ENCODE measurements around the gene MTOR.

Gene MTOR

DNA sequence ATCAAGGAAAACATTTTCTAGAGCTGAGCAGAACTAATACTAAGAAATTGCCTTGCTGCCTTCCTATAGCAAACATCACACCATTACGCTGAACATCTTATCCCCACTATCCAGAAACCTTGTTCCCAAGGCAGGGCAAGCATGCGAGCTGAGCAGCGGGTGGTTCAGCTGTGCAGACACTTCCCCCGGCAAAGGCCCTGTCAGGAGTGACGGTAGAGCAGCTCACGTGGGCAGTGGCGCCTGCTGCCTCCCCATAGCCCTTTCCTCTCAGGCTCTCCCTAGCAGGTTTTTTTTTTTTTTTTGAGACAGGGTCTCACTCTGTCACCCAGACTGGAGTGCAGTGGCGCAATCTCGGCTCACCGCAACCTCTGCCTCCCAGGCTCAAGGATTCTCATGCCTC lies 86.9 kb downstream of the MTOR start:
- Histone ChIP-seq H4K12ac (ENCODE audit: low read depth, low read length) (no peak overlapping the region), H2AFZ (ENCODE audit: insufficient read depth, low read length, poor library complexity) (no peak overlapping the region), H4K91ac (ENCODE audit: low read depth, low read length) (no peak overlapping the region), H2BK12ac (ENCODE audit: low read length) (no peak overlapping the region), H3K36me3 (ENCODE audit: control insufficient read depth in 1 of 2, insufficient read depth in 2 of 2, low read length in 2 of 2) (peaks cover 0 to 4% of the 10 kb centered on the region in 2 experiments), H3K4ac (ENCODE audit: low read depth, low read length) (no peak overlapping the region), H3K27ac (ENCODE audit: low read depth, low read length) (no peak overlapping the region), H3K18ac (ENCODE audit: low read length) (no peak overlapping the region), H3K4me1 (ENCODE audit: control insufficient read depth in 1 of 2, insufficient read depth in 2 of 2, low read length in 2 of 2) (peaks cover 18 to 20% of the 10 kb centered on the region in 2 experiments), H3K23ac (ENCODE audit: low read length) (no peak overlapping the region), H3K4me2 (ENCODE audit: low read length) (no peak overlapping the region), H2BK120ac (ENCODE audit: insufficient read depth, low read length, poor library complexity) (no peak overlapping the region), H3K14ac (ENCODE audit: low read length) (no peak overlapping the region), H3K9me3 (ENCODE audit: insufficient read depth, low read depth, low read length) (no peaks in the 10 kb centered on the region), H4K8ac (ENCODE audit: low read depth, low read length) (no peak overlapping the region), H2AK5ac (ENCODE audit: low read length) (no peak overlapping the region), H3K27me3 (ENCODE audit: insufficient read depth, low read length) (no peaks in the 10 kb centered on the region), H3K4me3 (ENCODE audit: low read depth, low read length) (no peak overlapping the region), H3K79me2 (ENCODE audit: control insufficient read depth, insufficient read depth, low read length, poor library complexity) (no peaks in the 10 kb centered on the region), H3K79me1 (ENCODE audit: low read length) (no peaks in the 10 kb centered on the region), H2BK5ac (ENCODE audit: low read depth, low read length, poor library complexity) (no peak overlapping the region), H3K9ac (ENCODE audit: low read length) (no peak overlapping the region)
- WGBS (ENCODE audit: extremely low coverage, insufficient coverage, insufficient read length), result no CpG with 5 or more reads among the region's 10 CpGs
- DNase-seq, result no peak

GRCh38 chr1:11174261-11174942 lies 87.9 kb downstream of the MTOR start:
- no peak overlapping the region for H3K4me3 ChIP-seq (ENCODE audit: low read depth, low read length)
- no peak overlapping the region for H3K4me2 ChIP-seq (ENCODE audit: low read length)
- DNase-seq, result no peak
- H2AFZ ChIP-seq (ENCODE audit: insufficient read depth, low read length, poor library complexity), result no peak overlapping the region
- no peak overlapping the region for H3K9ac ChIP-seq (ENCODE audit: low read length)
- no peak overlapping the region for H3K27ac ChIP-seq (ENCODE audit: low read depth, low read length)
- peaks cover 0 to 4% of the 10 kb centered on the region in 2 experiments for H3K36me3 ChIP-seq (ENCODE audit: control insufficient read depth in 1 of 2, insufficient read depth in 2 of 2, low read length in 2 of 2)
- no peak overlapping the region for H4K8ac ChIP-seq (ENCODE audit: low read depth, low read length)
- WGBS (ENCODE audit: extremely low coverage, insufficient coverage, insufficient read length), result no CpG with 5 or more reads among the region's 7 CpGs
- no peaks in the 10 kb centered on the region for H3K79me1 ChIP-seq (ENCODE audit: low read length)
- H3K23ac ChIP-seq (ENCODE audit: low read length), result no peak overlapping the region
- H2AK5ac ChIP-seq (ENCODE audit: low read length), result no peak overlapping the region
- no peaks in the 10 kb centered on the region for H3K79me2 ChIP-seq (ENCODE audit: control insufficient read depth, insufficient read depth, low read length, poor library complexity)
- no peak overlapping the region for H3K4ac ChIP-seq (ENCODE audit: low read depth, low read length)
- H2BK12ac ChIP-seq (ENCODE audit: low read length), result no peak overlapping the region
- peaks cover 18 to 20% of the 10 kb centered on the region in 2 experiments for H3K4me1 ChIP-seq (ENCODE audit: control insufficient read depth in 1 of 2, insufficient read depth in 2 of 2, low read length in 2 of 2)
- H4K12ac ChIP-seq (ENCODE audit: low read depth, low read length), result no peak overlapping the region
- H4K91ac ChIP-seq (ENCODE audit: low read depth, low read length), result no peak overlapping the region
- H3K9me3 ChIP-seq (ENCODE audit: insufficient read depth, low read depth, low read length), result no peaks in the 10 kb centered on the region
- H3K14ac ChIP-seq (ENCODE audit: low read length), result no peak overlapping the region
- H2BK120ac ChIP-seq (ENCODE audit: insufficient read depth, low read length, poor library complexity), result no peak overlapping the region
- H2BK5ac ChIP-seq (ENCODE audit: low read depth, low read length, poor library complexity), result no peak overlapping the region
- H3K27me3 ChIP-seq (ENCODE audit: insufficient read depth, low read length), result no peaks in the 10 kb centered on the region
- H3K18ac ChIP-seq (ENCODE audit: low read length), result no peak overlapping the region

GRCh38 chr1:11170102-11170501 lies 92.2 kb downstream of the MTOR start:
- no peak overlapping the region for H3K4ac ChIP-seq (ENCODE audit: low read depth, low read length)
- no peaks in the 10 kb centered on the region for H3K79me1 ChIP-seq (ENCODE audit: low read length)
- H4K12ac ChIP-seq (ENCODE audit: low read depth, low read length), result no peak overlapping the region
- no peak overlapping the region for H3K23ac ChIP-seq (ENCODE audit: low read length)
- H2AFZ ChIP-seq (ENCODE audit: insufficient read depth, low read length, poor library complexity), result no peak overlapping the region
- WGBS (ENCODE audit: extremely low coverage, insufficient coverage, insufficient read length), result no CpG with 5 or more reads among the region's 2 CpGs
- DNase-seq, result no peak
- no peaks in the 10 kb centered on the region for H3K79me2 ChIP-seq (ENCODE audit: control insufficient read depth, insufficient read depth, low read length, poor library complexity)
- no peak overlapping the region for H3K4me2 ChIP-seq (ENCODE audit: low read length)
- no peaks in the 10 kb centered on the region for H3K9me3 ChIP-seq (ENCODE audit: insufficient read depth, low read depth, low read length)
- no peak overlapping the region for H3K9ac ChIP-seq (ENCODE audit: low read length)
- no peak overlapping the region for H2AK5ac ChIP-seq (ENCODE audit: low read length)
- peaks cover 0 to 2% of the 10 kb centered on the region in 2 experiments for H3K36me3 ChIP-seq (ENCODE audit: control insufficient read depth in 1 of 2, insufficient read depth in 2 of 2, low read length in 2 of 2)
- H3K4me3 ChIP-seq (ENCODE audit: low read depth, low read length), result no peak overlapping the region
- no peaks in the 10 kb centered on the region for H3K27me3 ChIP-seq (ENCODE audit: insufficient read depth, low read length)
- no peak overlapping the region for H3K14ac ChIP-seq (ENCODE audit: low read length)
- H4K8ac ChIP-seq (ENCODE audit: low read depth, low read length), result no peak overlapping the region
- H2BK12ac ChIP-seq (ENCODE audit: low read length), result no peak overlapping the region
- H3K27ac ChIP-seq (ENCODE audit: low read depth, low read length), result no peak overlapping the region
- no peak overlapping the region for H3K18ac ChIP-seq (ENCODE audit: low read length)
- no peak overlapping the region for H2BK120ac ChIP-seq (ENCODE audit: insufficient read depth, low read length, poor library complexity)
- H4K91ac ChIP-seq (ENCODE audit: low read depth, low read length), result no peak overlapping the region
- H2BK5ac ChIP-seq (ENCODE audit: low read depth, low read length, poor library complexity), result no peak overlapping the region
- H3K4me1 ChIP-seq (ENCODE audit: control insufficient read depth in 1 of 2, insufficient read depth in 2 of 2, low read length in 2 of 2), result no peaks in the 10 kb centered on the region

DNA sequence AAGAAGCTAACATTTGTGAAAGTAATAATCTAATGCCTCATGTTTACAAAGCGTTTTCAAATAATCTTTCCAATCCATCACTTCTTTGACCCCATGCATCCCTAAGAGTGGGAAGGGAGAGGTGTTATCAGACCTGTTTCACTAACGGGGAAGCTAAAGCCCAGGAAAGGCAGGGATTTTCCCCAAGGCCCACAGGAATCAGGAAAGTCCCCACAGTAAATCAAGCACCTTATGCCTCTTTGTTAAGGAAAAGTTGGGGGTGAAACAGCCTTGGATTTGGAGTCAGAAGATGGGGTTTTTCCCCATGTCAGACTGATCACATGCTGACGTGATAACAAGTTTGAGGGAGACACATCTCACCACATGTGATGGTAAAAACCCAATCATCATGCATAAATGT lies 93.1 kb downstream of the MTOR start:
- H4K8ac ChIP-seq (ENCODE audit: low read depth, low read length), result no peak overlapping the region
- no peak overlapping the region for H3K9ac ChIP-seq (ENCODE audit: low read length)
- H3K23ac ChIP-seq (ENCODE audit: low read length), result no peak overlapping the region
- no peaks in the 10 kb centered on the region for H3K79me2 ChIP-seq (ENCODE audit: control insufficient read depth, insufficient read depth, low read length, poor library complexity)
- H2BK120ac ChIP-seq (ENCODE audit: insufficient read depth, low read length, poor library complexity), result no peak overlapping the region
- H3K4ac ChIP-seq (ENCODE audit: low read depth, low read length), result no peak overlapping the region
- H2AK5ac ChIP-seq (ENCODE audit: low read length), result no peak overlapping the region
- no peak overlapping the region for H2BK12ac ChIP-seq (ENCODE audit: low read length)
- DNase-seq, result no peak
- H3K36me3 ChIP-seq (ENCODE audit: control insufficient read depth in 1 of 2, insufficient read depth in 2 of 2, low read length in 2 of 2), result peaks cover 0 to 2% of the 10 kb centered on the region in 2 experiments
- no peak overlapping the region for H3K27ac ChIP-seq (ENCODE audit: low read depth, low read length)
- no CpG with 5 or more reads among the region's 3 CpGs for WGBS (ENCODE audit: extremely low coverage, insufficient coverage, insufficient read length)
- H4K12ac ChIP-seq (ENCODE audit: low read depth, low read length), result no peak overlapping the region
- no peak overlapping the region for H3K4me2 ChIP-seq (ENCODE audit: low read length)
- no peak overlapping the region for H3K4me3 ChIP-seq (ENCODE audit: low read depth, low read length)
- no peak overlapping the region for H2BK5ac ChIP-seq (ENCODE audit: low read depth, low read length, poor library complexity)
- H3K14ac ChIP-seq (ENCODE audit: low read length), result no peak overlapping the region
- H2AFZ ChIP-seq (ENCODE audit: insufficient read depth, low read length, poor library complexity), result no peak overlapping the region
- H3K27me3 ChIP-seq (ENCODE audit: insufficient read depth, low read length), result no peaks in the 10 kb centered on the region
- H3K18ac ChIP-seq (ENCODE audit: low read length), result no peak overlapping the region
- no peaks in the 10 kb centered on the region for H3K79me1 ChIP-seq (ENCODE audit: low read length)
- H3K4me1 ChIP-seq (ENCODE audit: control insufficient read depth in 1 of 2, insufficient read depth in 2 of 2, low read length in 2 of 2), result no peaks in the 10 kb centered on the region
- H4K91ac ChIP-seq (ENCODE audit: low read depth, low read length), result no peak overlapping the region
- no peaks in the 10 kb centered on the region for H3K9me3 ChIP-seq (ENCODE audit: insufficient read depth, low read depth, low read length)

All from trophoblast cell (in vitro differentiated cells and primary cell).